ENCODE data around the gene ADPRHL1.

The ADPRHL1 gene

DNA sequence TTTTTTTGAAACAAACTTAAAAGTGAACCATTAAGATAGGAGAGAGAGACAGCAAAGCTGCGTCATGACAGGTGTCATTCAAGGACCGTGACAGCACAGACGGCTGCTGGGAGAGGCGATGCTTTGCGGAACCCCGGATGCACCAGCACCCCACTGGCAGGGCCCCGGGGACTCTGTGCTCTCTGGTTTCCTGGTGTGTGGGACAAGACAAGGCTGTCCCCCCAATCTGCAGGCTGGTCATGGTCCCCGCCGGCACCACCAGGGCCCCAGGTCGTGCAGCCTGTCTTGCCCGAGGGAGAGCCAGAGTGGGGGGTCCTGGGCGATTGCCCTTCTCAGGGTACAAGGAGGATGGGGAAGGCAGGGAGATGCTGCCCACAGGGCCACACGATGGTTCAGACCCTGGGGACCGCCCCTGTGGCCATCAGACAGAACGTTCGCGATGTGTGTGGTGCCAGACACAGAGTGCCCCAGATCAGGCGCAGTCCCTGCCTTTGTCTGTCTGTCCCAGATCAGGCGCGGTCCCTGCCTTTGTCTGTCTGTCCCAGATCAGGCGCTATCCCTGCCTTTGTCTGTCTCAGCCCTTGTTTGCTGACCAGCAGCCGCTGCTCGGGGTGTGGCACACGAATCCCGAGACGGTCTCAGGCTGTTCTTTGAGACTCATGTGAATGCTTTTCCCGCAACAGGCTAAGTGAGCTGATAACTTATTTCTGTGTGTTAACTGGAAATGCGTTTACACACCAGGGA, 36.1 kb downstream of the ADPRHL1 start:
- DNase-seq (ENCODE audit: low read depth in 2 of 2) = no peak

DNA sequence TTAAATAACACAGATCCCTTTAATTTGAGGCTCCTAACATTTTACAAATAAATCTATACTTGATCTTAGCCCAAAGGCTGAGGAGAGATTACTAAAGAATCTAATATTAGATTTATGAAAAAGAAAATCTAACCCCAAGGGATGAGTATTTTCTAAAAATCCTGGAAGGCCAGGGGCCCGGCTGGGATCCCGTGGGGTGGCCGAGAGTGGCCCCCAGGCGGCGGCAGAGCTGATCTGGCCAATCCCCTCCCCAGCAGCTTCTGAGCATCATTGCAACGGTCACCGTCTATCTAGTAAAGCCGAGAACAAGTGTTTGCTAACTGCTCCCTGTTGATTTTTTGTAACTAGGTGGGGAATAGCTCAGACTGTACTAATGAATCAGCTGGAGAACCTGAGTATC, 37.5 kb downstream of the ADPRHL1 start:
- DNase-seq (ENCODE audit: low read depth in 2 of 2) = no peak

DNA sequence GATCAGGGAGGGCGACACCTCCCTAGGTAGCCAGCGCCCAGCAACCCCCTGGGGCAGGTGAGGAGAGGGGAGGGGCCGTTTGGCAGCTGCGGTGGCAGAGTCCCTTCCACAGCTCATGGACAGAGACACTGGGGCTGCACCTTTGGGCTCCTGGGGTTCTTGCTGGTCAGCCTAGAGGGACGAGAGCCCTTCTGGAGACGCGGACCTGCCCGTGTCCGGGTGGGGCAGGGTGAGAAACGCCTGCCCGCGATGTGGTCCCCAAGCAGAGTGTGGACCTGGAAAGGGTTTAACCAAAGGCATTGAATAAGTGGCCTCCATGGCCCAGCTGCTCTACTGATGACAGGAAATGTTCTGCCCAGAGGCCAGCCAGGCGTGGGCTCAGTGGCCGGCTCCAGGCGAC, 38.3 kb downstream of the ADPRHL1 start:
- no peak for DNase-seq (ENCODE audit: low read depth in 2 of 2)

DNA sequence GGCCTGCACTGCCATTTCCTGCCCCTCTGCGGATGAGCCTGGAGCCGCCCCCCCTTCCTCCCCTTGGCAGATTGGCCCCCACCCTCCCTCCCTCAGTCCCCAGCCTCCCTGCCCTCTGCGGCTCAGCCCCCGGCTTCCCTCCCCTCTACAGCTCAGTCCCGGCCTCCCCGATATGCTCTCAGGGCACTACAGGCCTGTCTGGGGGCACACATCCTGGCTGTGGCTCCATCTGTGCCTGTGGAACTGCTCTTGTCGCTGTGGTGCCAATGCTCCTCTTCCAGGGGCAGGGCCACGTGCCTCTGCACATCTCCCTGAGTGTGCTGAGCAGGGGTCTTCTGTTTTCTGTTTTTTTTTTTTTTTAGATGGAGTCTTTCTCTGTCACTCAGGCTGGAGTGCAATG, 39.0 kb downstream of the ADPRHL1 start:
- DNase-seq (ENCODE audit: low read depth in 2 of 2) = no peak

DNA sequence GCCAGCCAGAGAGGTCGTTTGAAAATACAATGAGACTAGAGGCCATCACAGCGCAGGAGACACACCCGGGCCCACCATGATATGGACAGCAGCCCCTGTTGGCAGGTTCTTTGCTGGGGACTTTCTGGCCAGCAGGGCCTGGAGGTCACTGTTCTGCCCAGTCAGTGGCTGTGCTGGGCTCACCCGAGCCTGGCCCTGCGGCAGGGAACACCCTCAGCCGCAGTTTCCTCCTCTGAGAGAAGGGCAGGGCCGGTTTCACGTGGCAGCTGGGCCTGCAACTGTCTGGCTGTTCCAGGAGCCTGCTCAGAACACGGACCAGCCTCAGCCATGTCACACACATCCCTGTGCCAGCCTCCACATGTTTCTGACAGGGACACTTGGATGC, 39.4 kb downstream of the ADPRHL1 start:
- no peak for DNase-seq (ENCODE audit: low read depth in 2 of 2)

DNA sequence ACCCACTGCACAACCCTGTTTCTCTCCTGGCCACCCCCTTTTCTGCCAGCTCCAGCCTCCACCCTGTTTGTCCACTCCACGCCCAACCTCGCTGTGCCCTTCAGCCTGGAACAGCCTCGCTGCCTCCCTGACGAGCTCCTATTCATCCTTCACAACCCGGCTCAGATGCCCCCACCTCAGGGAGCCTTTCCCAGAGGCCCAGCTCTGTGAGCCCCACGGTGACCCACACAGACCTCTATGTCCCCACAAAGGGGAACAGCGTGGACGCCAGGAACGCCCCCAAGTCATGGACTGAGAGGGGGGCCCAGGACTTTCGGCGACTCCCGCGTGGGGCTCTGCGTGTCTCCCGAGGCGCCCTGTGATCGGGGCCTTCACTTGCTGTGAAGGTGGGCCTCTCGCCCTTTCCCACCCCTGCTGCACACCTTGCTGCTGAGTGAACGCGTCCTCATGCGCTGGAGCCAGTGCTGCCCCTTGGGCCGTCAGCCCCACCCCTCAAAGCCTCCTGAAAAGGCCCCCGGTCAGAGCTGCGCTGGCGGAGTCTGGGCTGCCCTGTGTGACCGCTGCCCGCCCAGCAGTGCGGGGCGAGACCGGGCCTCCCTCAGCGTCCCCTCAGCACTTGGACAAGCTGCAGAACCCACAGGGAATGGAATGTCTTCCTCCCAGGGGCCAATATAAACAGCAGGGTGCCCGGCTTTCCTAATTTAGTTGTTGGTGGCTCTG, 40.0 kb downstream of the ADPRHL1 start:
- no peak for DNase-seq (ENCODE audit: low read depth in 2 of 2)

DNA sequence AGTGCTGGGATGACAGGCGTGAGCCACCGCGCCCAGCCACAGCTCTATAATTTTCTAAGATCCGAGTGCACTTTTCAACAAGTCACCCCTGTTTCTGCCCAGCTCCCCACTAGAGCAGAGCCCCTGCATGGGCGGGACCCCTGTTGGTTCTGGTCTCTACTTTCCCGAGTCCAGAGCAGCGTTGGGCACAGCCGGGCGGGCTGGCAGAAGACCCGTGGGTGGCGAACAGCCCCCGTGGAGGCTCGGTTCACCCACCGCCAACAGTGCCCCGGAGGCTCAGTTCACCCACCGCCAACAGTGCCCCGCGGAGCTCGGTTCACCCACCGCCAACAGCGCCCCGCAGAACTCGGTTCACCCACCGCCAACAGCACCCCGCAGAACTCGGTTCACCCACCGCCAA, 40.8 kb downstream of the ADPRHL1 start:
- no peak for DNase-seq (ENCODE audit: low read depth in 2 of 2)

DNA sequence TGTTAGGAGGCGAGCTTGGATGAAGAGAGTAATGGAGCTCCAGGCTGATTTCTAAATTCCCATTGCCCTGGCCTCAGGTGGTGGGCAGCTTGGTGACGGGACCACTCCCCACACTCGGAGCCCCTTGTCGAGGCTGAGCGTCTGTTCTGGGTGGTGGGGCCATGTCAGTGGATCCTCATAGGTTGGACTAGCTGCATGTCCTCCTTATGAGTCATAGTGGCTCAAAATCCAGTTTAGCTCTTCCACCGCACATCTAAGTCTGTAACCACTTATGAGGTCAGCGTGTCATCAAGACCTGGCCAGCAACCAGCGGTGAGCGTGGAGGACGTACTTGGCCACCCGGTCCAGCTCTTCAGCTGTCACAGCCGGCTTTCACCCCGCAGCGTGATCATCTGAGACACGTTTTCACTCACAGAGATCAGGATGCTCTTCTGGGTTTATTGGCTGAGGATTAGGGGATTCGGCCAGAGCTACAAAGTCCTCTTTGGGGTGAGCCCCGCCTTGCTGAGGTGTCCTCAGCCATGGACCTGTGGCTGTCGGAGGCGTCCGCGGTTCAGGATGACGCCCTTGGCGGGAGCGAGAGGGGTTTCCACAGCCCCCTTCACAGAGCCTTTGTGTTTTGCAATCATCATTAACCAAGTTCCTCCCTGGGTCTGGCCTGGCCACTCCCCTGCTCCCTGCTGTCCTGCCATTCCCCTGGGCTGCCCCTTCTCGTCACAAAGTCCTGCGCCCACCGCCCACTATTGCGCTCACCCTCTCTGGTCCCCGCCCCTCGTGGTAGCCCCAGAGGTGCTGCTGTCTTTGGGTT, 41.9 kb downstream of the ADPRHL1 start:
- no peak for DNase-seq (ENCODE audit: low read depth in 2 of 2)

DNA sequence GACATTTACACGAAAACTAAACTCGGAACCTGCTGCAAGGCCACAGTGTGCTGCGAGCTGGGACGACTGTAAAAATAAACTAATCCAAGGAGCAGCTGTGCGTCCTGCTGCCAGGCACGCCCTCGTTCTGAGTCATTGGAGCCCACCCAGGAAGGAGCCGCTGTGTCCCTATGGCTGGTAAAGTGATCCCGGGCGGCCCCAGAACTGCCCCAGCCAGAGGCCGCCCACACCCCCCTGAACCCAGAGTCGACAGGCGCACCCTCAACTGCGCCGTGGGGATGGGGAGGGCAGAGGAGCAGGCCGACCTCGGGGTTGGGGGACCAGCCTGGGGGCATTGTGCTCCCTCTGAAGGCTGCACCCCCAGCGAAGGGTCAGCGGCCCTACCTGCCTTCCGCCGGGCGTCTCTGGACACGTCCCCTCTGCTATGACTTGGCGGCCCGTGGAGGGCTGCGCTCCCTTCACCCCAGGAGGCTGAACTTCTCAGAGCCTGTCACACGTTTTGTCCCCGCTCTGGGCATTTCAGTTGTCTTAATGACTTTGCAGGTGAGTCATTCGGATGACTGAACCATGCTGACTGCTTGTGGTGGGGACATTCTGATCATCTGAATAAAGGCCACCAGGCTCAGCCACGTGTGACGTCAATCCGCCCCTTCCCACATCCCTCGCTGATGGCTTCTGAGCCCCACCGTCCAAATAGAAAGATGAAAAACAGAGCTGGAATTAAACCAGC, 42.7 kb downstream of the ADPRHL1 start:
- DNase-seq (ENCODE audit: low read depth in 2 of 2) = no peak

DNA sequence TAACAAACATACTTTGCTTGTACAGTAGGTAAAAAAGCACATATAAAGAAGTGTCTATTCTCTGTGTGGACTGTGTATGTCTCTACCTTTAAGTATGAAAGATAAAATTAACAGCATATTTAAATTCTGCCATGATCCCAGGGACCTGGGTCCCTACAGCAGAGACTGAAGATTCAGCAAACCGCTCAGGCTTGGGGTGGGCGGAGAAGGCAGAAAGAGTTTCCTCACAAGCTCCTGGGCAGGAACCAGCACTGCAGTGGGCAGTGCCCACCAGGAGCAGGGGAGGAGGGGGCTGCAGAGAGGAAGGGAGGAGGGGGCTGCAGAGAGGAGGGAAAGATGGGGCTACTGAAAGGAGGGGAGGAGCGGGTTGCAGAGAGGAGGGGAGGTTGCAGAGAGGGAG, 44.7 kb downstream of the ADPRHL1 start:
- DNase-seq (ENCODE audit: low read depth in 2 of 2) = no peak

DNA sequence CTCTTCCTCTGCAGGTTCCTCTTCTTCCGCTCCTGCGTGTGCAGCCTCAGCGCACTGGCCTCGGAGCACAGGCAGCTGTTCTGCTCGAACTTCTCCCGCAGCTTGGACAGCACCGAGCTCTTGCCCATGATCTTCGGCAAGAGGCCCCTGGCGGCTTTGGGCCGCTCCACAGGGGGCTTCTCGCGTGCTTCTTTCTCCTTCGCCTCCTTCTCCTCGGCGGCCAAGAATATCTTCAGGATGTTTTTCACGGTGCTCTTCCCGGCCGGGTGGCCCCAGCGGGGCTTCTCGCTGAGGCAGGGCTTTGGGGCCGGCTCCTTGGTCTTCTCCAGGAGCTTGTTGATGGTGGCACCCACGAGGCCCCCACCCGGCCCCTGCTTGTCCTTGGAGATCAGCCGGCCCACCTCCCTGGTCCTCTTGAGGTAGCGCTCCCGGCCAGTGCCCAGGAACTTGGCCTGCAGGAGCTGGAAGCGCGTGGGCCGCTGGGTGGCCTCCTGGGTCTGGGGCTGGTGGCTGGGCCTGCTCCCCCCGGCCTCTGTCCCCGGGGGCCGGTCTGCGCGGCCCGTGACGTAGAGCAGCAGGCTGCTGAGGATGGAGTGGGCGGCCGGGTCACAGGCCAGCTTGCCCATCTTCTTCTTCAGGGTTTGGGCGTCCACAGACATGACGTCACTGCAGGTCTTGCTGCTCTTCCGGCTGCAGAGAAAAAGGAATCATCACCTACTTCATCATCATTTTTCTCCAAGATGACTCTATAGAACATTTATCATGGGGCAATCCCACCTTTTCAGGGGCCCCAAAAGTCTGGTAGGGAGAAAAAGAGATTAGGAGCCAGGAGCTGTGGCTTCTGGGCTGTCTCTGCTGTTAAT, 45.5 kb downstream of the ADPRHL1 start:
- no peak for DNase-seq (ENCODE audit: low read depth in 2 of 2)

DNA sequence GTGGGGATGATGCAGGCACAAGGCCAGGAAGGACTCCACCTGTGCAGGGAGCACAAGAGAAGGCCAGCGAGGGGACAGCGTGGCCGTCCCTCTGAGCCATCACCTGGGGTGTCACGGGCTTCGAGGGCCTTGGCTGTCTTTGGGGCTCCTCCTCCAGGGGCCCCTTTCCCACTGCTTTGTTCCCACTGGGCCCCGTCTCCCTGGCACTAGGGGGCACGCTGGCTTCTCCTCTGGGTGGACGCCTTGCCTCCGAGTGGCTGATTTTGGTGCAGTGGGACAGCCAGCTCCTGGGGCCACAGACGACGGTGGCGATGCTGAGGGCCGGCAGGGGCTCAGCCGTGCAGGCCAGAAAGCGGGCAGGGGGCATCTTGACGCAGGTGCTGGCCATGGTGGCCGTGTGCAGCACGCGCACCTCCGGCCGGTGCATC, 46.2 kb downstream of the ADPRHL1 start:
- no peak for DNase-seq (ENCODE audit: low read depth in 2 of 2)

DNA sequence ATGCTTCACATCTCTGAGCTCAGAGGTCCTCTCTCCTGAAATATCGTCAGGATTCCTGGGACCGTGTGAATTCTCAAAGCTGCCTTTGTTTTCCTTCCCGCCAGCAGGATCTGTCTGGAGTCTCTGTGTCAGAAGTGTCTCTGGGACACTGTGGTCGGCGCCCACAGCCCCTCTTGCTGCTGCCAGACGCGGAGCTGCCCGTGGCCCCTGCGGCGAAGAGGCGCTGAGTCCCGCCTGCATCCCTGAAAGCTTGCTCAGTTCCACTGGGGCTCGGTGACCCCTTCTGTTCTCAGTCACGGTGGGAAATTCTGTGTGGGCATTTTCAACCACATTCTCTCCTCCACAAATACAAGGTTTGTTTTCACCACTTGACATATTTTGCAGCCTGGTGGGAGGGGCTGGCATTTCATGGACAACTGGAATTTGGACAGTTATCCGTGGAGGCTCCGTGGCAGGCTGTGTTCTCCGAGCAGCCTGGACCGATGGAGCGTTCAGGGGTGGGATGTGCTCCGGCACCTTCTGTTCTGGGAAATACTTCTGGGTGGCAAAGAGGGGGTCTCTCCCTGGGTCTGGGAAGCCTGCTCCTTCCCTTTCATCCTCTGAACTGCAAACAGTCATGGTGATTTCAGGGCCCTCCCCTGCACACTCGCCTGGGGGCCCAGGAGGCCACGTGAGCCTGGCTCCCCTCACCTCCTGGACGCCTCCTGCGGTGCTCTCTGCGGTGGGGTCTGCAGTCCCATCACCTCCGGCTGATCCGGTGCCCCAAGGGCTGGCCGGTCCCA, 46.8 kb downstream of the ADPRHL1 start:
- DNase-seq (ENCODE audit: low read depth in 2 of 2) = no peak

DNA sequence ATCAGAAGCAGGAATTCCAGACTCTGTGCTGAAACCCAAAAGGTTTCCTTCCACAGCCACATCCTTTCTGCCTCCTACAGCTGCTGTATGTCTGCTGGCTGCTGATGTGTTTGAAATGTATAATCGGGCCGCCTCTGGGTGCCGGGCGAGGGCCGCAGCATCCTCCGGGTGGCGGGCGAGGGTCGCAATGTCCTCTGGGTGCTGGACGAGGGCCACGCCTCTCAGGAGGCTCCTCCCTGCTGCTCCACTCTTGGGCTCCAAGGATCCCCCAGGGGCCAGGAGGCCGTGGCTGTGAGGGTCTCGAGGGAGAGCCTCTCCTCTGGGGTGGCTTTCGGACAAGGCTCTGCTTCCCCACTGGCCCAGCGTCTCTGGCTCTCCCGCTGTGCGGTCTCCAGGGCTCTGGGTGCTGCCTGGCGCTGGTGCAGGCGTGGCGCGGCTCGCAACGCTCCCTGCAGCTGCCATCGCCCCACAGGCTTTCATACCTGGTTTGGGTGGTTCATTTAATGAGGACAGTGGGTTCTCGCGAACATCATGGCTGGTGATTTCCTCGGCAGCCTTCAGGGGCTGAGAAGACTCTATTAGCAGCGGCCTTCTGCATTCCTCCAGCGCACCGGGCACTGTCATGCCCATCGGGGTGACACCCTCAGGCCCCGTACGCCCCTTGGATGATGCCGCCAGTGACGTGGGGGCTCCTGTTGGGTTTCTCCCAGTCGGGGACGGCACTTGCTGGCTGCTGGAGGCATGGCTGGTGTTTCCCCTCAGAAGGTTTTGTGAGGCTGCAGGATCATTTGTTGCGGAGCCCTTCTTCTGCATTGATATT, 47.6 kb downstream of the ADPRHL1 start:
- DNase-seq (ENCODE audit: low read depth in 2 of 2) = no peak

DNA sequence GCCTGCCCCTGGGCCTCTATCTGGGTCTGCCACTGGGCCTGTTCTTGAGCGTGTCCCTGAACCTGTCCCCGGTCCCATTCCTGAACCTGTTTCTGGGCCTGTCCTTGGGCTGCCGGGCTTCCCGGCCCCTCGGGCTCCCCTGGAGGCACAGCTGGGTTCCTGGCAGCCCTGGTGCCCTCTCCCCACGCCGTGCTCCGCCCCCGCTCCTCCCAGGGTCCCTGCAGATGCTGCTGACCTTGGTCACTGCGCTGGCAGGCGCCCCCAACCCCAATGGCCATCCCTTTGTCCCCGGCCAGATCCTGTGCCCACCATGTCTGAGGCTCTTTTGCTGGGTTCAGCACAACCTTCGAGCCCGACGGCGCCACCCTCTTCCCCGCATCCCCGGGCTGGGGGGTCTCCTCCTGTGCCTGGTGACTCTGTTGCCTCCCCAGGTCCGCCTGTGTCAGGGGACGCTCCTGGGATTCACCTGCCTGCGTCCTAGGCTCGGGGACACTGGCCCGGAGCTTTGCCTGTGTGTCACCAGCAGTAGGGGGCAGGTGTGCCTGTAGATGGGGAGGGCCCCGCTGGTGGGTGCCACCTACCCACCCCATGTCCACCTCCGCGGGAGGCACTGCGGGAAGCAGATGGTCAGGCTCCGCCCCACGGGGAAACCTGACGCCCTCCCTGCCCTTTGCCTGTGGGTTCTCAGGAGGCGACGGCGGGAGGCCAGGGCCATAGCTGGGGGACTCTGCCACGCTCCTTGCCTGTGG, 48.4 kb downstream of the ADPRHL1 start:
- no peak for DNase-seq (ENCODE audit: low read depth in 2 of 2)

DNA sequence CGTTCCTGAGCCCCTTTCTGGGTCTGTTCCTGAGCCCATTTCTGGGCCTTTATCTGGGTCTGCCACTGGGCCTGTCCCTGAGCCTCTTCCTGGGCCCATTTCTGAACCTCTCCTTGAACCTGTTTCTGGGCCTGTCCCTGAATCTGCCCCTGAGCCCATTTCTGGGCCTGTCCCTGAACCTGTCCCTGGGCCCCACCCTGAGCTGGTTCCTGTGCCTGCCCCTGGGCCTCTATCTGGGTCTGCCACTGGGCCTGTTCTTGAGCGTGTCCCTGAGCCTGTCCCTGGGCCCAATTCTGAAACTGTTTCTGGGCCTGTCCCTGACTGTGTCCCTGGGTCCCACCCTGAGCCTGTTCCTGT, 48.9 kb downstream of the ADPRHL1 start:
- DNase-seq (ENCODE audit: low read depth in 2 of 2) = no peak

DNA sequence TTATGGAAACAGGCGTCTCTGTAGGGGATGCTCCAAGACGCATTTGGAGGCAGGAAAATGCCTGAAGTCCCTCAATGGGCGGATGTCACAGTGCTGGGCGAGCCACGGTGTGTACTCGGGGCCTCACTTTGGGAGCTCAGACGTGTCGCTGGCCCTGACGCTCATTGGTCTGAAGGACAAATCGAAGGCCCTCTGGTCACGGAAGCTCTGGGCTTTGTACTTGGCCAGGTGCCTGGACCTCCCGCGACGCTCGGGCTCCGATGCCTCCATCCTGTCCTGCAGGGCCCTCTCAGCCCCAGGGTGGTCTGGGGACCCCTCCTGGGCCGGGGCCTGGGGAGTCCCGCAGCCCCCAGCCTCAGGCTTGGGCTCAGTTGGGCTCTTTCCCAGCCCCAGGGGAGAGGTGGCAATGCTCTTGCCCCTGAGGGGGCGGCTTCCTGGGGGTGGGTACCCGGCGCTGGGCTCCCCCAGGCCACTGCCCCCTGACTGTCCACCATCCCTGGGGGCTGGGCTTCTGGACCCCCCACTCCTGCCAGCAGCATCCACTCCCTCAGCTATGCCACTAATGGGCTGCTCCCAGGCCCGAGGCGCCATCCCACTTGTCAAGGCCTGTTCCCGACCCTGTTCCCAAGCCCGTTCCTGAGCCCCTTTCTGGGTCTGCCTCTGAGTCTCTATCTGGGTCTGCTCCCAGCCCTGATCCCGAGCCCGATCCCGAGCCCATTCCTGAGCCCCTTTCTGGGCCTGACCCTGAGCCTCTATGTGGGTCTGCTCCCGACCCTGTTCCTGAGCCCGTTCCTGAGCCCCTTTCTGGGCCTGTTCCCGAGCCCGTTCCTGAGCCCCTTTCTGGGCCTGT, 49.8 kb downstream of the ADPRHL1 start:
- no peak for DNase-seq (ENCODE audit: low read depth in 2 of 2)

Measured in stimulated activated CD8-positive, alpha-beta memory T cell treated with anti-CD3 and anti-CD28 coated beads, Interleukin-15, amount 100 ng/mL, for 4 hours (primary cell).